SK-N-SH treated with all-trans-retinoic acid at 6 μM for 48 hours (cell line): ENCODE measurements around the gene FBXO24.

Experiments
- ATAC-seq: fragments of 200-7000 bp; cut with Tn5 transposase; 3 replicates; pipeline ENCODE4 v1.9.1; 2020; ENCODE audit warnings: mild to moderate bottlenecking, moderate library complexity
- ARNTL ChIP-seq: fragments of 450-650 bp; formaldehyde crosslinking; IDR thresholded peaks from 2 replicates; pipeline ENCODE4 v1.5.0; 2020; ENCODE audit warnings: low read depth, mild to moderate bottlenecking, moderate library complexity, borderline replicate concordance
- BACH2 ChIP-seq: fragments of 250-450 bp; sonication (Bioruptor Pico); IDR thresholded peaks from 2 replicates; pipeline ENCODE4 v1.9.0; 2021; ENCODE audit warnings: mild to moderate bottlenecking, borderline replicate concordance
- CREB5 ChIP-seq: fragments of 250-450 bp; sonication (Bioruptor Pico); IDR thresholded peaks from 2 replicates; pipeline ENCODE4 v1.5.1; 2020; ENCODE audit warnings: low read depth, mild to moderate bottlenecking, moderate library complexity
- CSDC2 ChIP-seq: fragments of 250-450 bp; sonication (Bioruptor Pico); IDR thresholded peaks from 2 replicates; pipeline ENCODE4 v1.5.0; 2020; ENCODE audit warnings: mild to moderate bottlenecking, moderate library complexity
- CSRNP3 ChIP-seq: fragments of 250-450 bp; sonication (Bioruptor Pico); IDR thresholded peaks from 2 replicates; pipeline ENCODE4 v1.5.1; 2021; ENCODE audit warnings: mild to moderate bottlenecking, moderate library complexity
- ESRRG ChIP-seq: fragments of 250-450 bp; sonication (Bioruptor Pico); IDR thresholded peaks from 2 replicates; pipeline ENCODE4 v1.6.1; 2021; ENCODE audit warnings: mild to moderate bottlenecking
- ISL1 ChIP-seq: fragments of 250-450 bp; sonication (Bioruptor Pico); IDR thresholded peaks from 2 replicates; pipeline ENCODE4 v2.1.2; 2022; ENCODE audit warnings: mild to moderate bottlenecking, moderate library complexity
- OSR1 ChIP-seq: fragments of 250-450 bp; sonication (Bioruptor Pico); IDR thresholded peaks from 2 replicates; pipeline ENCODE4 v1.8.0; 2022; ENCODE audit warnings: moderate library complexity, mild to moderate bottlenecking, inconsistent platforms
- POU6F1 ChIP-seq: fragments of 250-450 bp; sonication (Bioruptor Pico); IDR thresholded peaks from 2 replicates; pipeline ENCODE4 v1.8.0; 2021; ENCODE audit warnings: low read depth, mild to moderate bottlenecking, moderate library complexity, borderline replicate concordance
- PPARA ChIP-seq: fragments of 250-450 bp; sonication (Bioruptor Pico); IDR thresholded peaks from 2 replicates; pipeline ENCODE4 v1.5.0; 2020; ENCODE audit warnings: mild to moderate bottlenecking, borderline replicate concordance
- RARB ChIP-seq: fragments of 250-450 bp; sonication (Bioruptor Pico); IDR thresholded peaks from 2 replicates; pipeline ENCODE4 v1.8.0; 2021; ENCODE audit warnings: mild to moderate bottlenecking, moderate library complexity
- SNAI2 ChIP-seq: fragments of 250-450 bp; sonication (Bioruptor Pico); IDR thresholded peaks from 2 replicates; pipeline ENCODE4 v1.5.0; 2020; ENCODE audit warnings: mild to moderate bottlenecking, moderate library complexity
- TCF4 ChIP-seq: fragments of 250-450 bp; sonication (Bioruptor Pico); IDR thresholded peaks from 2 replicates; pipeline ENCODE4 v1.8.0; 2021; ENCODE audit warnings: mild to moderate bottlenecking, moderate library complexity, borderline replicate concordance
- TOX ChIP-seq: fragments of 250-450 bp; sonication (Bioruptor Pico); IDR thresholded peaks from 2 replicates; pipeline ENCODE4 v1.8.0; 2021; ENCODE audit warnings: mild to moderate bottlenecking, moderate library complexity, borderline replicate concordance
- TSHZ2 ChIP-seq: fragments of 250-450 bp; sonication (Bioruptor Pico); IDR thresholded peaks from 2 replicates; pipeline ENCODE4 v1.5.0; 2020; ENCODE audit warnings: mild to moderate bottlenecking, moderate library complexity
- ZC3H10 ChIP-seq: fragments of 250-450 bp; sonication (Bioruptor Pico); IDR thresholded peaks from 2 replicates; pipeline ENCODE4 v1.5.1; 2021; ENCODE audit warnings: mild to moderate bottlenecking, moderate library complexity
- ZFP3 ChIP-seq: fragments of 250-450 bp; sonication (Bioruptor Pico); IDR thresholded peaks from 2 replicates; pipeline ENCODE4 v1.5.0; 2020; ENCODE audit warnings: mild to moderate bottlenecking, moderate library complexity
- ZFP30 ChIP-seq: fragments of 450-650 bp; formaldehyde crosslinking; IDR thresholded peaks from 2 replicates; pipeline ENCODE4 v1.5.0; 2022; ENCODE audit warnings: mild to moderate bottlenecking, moderate library complexity
- ZNF565 ChIP-seq: fragments of 450-650 bp; formaldehyde crosslinking; conservative IDR thresholded peaks from 2 replicates; pipeline ENCODE4 v1.5.0; 2020; ENCODE audit warnings: low read depth, mild to moderate bottlenecking, moderate library complexity
- ZNF70 ChIP-seq: fragments of 450-650 bp; formaldehyde crosslinking; IDR thresholded peaks from 2 replicates; pipeline ENCODE4 v1.5.0; 2020; ENCODE audit warnings: mild to moderate bottlenecking, moderate library complexity
- ZNF8 ChIP-seq: fragments of 450-650 bp; formaldehyde crosslinking; IDR thresholded peaks from 2 replicates; pipeline ENCODE4 v1.5.0; 2020; ENCODE audit warnings: mild to moderate bottlenecking, moderate library complexity

The FBXO24 gene

GRCh38 chr7:100589341-100589947 is 3.3 kb downstream of the FBXO24 start (continued):
- no peak for TF ChIP-seq SNAI2 (CRISPR knock-in tag)
- no peak for TF ChIP-seq POU6F1 (CRISPR knock-in tag)

GRCh38 chr7:100590077-100590737 is 4.1 kb downstream of the FBXO24 start:
- no peak for ATAC-seq
- TF ChIP-seq CREB5 (CRISPR knock-in tag) (no peak), BACH2 (CRISPR knock-in tag) (no peak), TOX (CRISPR knock-in tag) (no peak), POU6F1 (CRISPR knock-in tag) (no peak), PPARA (CRISPR knock-in tag) (no peak), ZC3H10 (CRISPR knock-in tag) (no peak), ESRRG (CRISPR knock-in tag) (no peak), RARB (no peak), ZFP3 (CRISPR knock-in tag) (no peak), ZFP30 (CRISPR knock-in tag) (no peak), TCF4 (no peak), SNAI2 (CRISPR knock-in tag) (no peak), ARNTL (CRISPR knock-in tag) (no peak), ZNF565 (CRISPR knock-in tag) (no peak)

GRCh38 chr7:100591596-100591995 is 5.5 kb downstream of the FBXO24 start:
- no peak for TF ChIP-seq ZNF565 (CRISPR knock-in tag)
- TF ChIP-seq ZFP30 (CRISPR knock-in tag), result no peak
- no peak for TF ChIP-seq ZFP3 (CRISPR knock-in tag)
- TF ChIP-seq SNAI2 (CRISPR knock-in tag), result no peak
- no peak for TF ChIP-seq RARB
- TF ChIP-seq BACH2 (CRISPR knock-in tag), result no peak
- TF ChIP-seq CSRNP3, result no peak
- no peak for TF ChIP-seq TOX (CRISPR knock-in tag)
- no peak for TF ChIP-seq ESRRG (CRISPR knock-in tag)
- TF ChIP-seq ZNF8 (CRISPR knock-in tag), result no peak
- no peak for TF ChIP-seq ZNF70 (CRISPR knock-in tag)
- TF ChIP-seq CREB5 (CRISPR knock-in tag), result no peak
- TF ChIP-seq CSDC2 (CRISPR knock-in tag), result no peak
- no peak for TF ChIP-seq TCF4
- TF ChIP-seq PPARA (CRISPR knock-in tag), result no peak
- TF ChIP-seq, all 23 proteins: peak for 0
- no peak for ATAC-seq

- TF ChIP-seq ISL1 (CRISPR knock-in tag), result no peak
- TF ChIP-seq ZNF8 (CRISPR knock-in tag), result no peak
- no peak for TF ChIP-seq CSDC2 (CRISPR knock-in tag)
- no peak for TF ChIP-seq BACH2 (CRISPR knock-in tag)
- TF ChIP-seq TSHZ2 (CRISPR knock-in tag), result no peak
- no peak for TF ChIP-seq ZNF565 (CRISPR knock-in tag)
- no peak for TF ChIP-seq ZNF70 (CRISPR knock-in tag)
- TF ChIP-seq ZFP30 (CRISPR knock-in tag), result no peak
- TF ChIP-seq OSR1, result no peak
- no peak for TF ChIP-seq CSRNP3
- no peak for TF ChIP-seq ZC3H10 (CRISPR knock-in tag)
- no peak for TF ChIP-seq ESRRG (CRISPR knock-in tag)
- TF ChIP-seq RARB, result no peak
- no peak for ATAC-seq
Observed at GRCh38 chr7:100595188-100595587, 9.1 kb downstream of the FBXO24 start.
